ENCODE results near the gene OSBPL6.
A peak's percentile ranks its signal among the peaks of the same experiment; 100 is the strongest.

OSBPL6 gene

DNA sequence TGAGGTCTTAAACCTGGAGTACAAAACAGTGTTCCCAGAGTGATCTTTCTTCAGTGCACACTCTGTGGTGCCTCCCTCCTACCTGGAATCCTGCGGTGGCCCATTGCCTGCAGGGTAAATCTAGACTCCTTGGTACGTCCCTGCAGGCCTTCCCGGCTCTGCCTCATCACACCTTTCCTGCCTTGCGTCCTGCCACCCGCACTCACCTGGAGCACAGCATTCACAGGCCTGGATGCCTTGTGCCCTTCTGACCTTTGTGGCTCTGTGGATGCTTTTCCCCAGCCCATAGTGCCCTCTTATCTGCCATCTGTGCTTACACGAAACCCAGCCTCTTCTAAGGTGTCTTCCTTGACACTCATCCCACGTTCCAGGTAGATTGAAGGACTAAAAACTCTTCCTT is 194.0 kb downstream of the OSBPL6 start:
- TF ChIP-seq, protein P1, sequence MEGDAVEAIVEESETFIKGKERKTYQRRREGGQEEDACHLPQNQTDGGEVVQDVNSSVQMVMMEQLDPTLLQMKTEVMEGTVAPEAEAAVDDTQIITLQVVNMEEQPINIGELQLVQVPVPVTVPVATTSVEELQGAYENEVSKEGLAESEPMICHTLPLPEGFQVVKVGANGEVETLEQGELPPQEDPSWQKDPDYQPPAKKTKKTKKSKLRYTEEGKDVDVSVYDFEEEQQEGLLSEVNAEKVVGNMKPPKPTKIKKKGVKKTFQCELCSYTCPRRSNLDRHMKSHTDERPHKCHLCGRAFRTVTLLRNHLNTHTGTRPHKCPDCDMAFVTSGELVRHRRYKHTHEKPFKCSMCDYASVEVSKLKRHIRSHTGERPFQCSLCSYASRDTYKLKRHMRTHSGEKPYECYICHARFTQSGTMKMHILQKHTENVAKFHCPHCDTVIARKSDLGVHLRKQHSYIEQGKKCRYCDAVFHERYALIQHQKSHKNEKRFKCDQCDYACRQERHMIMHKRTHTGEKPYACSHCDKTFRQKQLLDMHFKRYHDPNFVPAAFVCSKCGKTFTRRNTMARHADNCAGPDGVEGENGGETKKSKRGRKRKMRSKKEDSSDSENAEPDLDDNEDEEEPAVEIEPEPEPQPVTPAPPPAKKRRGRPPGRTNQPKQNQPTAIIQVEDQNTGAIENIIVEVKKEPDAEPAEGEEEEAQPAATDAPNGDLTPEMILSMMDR (IDR thresholded peaks at IDR 0.05; ENCODE audit: borderline replicate concordance, insufficient read depth, low read depth, low read length): no peak
- no peak overlapping the region for H3K4me3 ChIP-seq (ENCODE audit: low read depth, low read length)

DNA sequence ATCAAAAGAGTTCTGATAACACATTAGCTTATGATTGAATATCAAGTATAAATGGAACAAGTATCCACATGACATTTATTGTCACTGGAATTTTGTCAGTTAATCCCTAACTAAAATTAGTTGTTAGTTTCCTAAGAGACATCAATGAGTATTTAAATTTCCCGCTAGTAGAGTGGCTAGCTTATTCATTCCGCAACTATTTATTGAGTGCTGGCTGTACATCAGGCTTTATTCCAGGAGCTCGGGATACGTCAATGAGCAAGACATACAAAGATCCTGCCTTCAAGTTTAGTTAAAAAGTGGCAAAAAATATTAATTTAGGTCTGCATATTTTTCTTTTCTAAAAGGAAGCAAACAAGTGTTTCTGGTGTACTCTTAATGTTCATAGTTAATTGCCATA is 197.4 kb downstream of the OSBPL6 start:
- TF ChIP-seq, protein P1 (IDR thresholded peaks at IDR 0.05; ENCODE audit: borderline replicate concordance, insufficient read depth, low read depth, low read length): no peak
- no peak overlapping the region for H3K4me3 ChIP-seq (ENCODE audit: low read depth, low read length)

DNA sequence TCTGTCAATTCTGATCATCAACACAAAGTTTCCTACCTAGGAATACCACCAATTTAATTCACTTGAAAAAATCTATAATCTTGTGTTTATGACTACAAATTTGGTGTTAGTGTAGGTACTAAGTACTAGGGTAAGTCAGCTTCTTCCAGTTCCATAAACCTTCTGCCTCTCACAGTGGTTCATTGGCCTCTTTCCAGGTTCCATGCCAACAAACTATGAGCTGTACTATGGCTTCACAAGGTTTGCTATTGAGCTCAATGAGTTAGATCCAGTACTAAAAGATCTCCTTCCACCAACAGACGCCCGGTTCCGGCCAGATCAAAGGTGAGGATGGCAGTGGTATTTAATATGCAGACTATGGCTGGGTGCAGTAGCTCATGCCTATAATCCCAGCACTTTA is 197.9 kb downstream of the OSBPL6 start:
- TF ChIP-seq, protein P1 (IDR thresholded peaks at IDR 0.05; ENCODE audit: borderline replicate concordance, insufficient read depth, low read depth, low read length): no peak
- H3K4me3 ChIP-seq (ENCODE audit: low read depth, low read length): no peak overlapping the region

DNA sequence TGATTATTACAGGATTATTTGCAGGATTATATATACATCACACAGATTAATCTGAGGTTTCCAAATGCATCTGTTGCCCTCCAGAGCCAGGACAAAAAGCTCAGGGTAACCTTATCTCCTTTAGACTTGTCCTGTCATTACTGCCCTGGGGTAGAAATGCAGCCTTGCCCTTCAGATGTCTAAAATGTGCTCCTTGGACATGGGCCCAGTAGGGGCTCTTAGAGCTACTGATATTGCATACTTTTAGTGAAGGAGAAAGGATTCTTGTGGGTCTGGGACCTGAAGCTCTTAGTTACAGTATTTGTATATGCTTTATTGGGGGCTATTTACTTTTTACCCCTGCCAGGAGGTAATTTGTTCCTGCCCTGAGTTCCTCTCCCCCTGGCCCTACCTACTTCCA is 200.5 kb downstream of the OSBPL6 start:
- no peak overlapping the region for H3K4me3 ChIP-seq (ENCODE audit: low read depth, low read length)
- TF ChIP-seq, protein P1 (IDR thresholded peaks at IDR 0.05; ENCODE audit: borderline replicate concordance, insufficient read depth, low read depth, low read length): no peak

DNA sequence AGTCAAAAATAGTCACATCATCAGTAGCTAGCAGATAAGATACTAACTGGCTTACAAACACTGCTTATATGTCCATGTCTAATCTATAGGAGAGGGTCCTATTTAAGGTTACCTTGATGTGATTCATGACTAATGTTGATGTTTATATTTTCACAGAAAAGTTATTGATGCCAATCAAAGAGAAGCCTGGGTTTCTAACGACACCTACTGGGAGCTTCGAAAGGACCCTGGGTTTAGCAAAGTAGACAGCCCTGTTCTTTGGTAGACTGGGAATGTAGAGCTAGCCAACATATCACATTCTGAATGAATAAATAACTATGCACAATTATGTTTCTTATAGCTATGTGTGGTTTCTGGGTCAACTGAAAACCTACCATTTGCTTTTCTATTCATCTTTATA is 201.0 kb downstream of the OSBPL6 start:
- H3K4me3 ChIP-seq (ENCODE audit: low read depth, low read length): no peak overlapping the region
- TF ChIP-seq, protein P1 (IDR thresholded peaks at IDR 0.05; ENCODE audit: borderline replicate concordance, insufficient read depth, low read depth, low read length): no peak

DNA sequence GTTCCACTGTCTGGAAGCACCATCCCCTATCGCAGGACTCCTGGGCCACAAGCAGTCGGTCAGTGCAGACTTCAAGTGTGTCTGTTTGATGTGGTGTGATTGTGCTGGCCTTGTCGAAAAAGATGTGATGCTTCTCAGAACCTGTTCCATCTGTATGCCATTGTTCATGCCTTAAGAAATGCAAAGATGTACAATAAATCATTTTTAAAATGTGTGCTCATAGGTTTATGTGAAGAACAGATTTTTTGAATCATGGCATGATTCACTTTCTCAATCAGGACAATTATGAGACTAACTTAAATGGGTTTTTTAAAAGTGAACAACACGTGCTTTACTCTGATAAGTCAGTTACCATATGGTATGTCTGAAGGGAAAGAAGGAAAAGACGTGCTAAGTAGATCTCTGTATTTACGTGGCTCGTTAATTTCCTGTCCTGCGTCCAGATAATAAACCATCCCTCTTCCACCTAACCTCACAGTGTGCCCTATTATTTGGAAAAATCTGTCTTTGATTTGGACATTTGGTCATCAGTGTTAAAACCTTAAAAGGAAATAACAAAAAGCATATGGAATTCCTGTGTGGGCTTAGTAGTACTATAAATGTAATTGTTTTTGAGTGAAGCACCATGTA is 201.7 kb downstream of the OSBPL6 start:
- TF ChIP-seq, protein P1 (IDR thresholded peaks at IDR 0.05; ENCODE audit: borderline replicate concordance, insufficient read depth, low read depth, low read length): no peak
- H3K4me3 ChIP-seq (ENCODE audit: low read depth, low read length): no peak overlapping the region

DNA sequence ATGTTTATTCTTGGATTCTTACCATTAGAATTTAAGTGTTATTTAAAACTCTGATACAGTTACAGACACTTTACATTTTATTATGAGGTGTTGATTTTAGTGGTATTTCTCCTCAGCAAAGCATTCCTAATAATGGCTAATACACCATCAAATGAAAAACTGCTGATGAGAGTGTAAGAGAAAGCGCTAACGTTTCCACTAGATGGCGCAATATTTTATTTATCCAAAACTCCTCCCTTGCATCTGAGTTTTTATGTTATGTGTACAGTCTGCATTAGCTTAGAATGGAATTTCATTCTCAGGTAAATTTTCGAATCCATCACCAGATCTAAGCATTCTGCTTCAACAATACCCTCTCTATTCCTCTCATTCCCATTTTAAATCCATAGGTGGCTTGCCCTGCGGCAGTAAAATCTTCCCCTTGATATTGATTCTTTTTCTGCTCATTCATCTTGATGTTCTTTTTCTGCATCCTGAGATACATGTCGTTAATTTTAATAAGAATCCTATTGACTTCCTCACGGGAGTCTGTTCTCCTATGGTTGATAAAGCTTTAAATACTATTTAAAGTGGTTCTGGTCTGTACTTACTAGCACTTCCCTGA is 202.8 kb downstream of the OSBPL6 start:
- TF ChIP-seq, protein P1 (IDR thresholded peaks at IDR 0.05; ENCODE audit: borderline replicate concordance, insufficient read depth, low read depth, low read length): peak; percentile 44; the same call in 1 of the 2 replicates
- no peak overlapping the region for H3K4me3 ChIP-seq (ENCODE audit: low read depth, low read length)
